NK-92 (cell line): ENCODE data around the gene EAPP.
"Not testable (repeated sequence)": the region's sequence is repeated elsewhere in the genome, so short reads cannot be mapped to it uniquely, and the experiment has no call there.

Experiments
- DNase-seq: peaks from one replicate; lab custom pipeline; 2025; ENCODE audit not compliant: unreplicated experiment; lab: John Stamatoyannopoulos, UW

EAPP gene

GRCh38 chr14:34539407-34540180 lies at the start of gene EAPP:
Gene EAPP, minus strand, starts transcription at chr14:34539701. Its CDS starts 73 bp downstream, at chr14:34539628.
- DNase-seq: no peak

- DNase-seq: no peak
Measured at GRCh38 chr14:34583525-34583924, 44.0 kb upstream of the EAPP start.

GRCh38 chr14:34582117-34582680 lies 42.7 kb upstream of the EAPP start:
- no peak for DNase-seq

- DNase-seq: no peak
Measured at GRCh38 chr14:34580381-34580780, 40.9 kb upstream of the EAPP start.

- DNase-seq: no peak
Measured at GRCh38 chr14:34571771-34572170, 32.3 kb upstream of the EAPP start.

- DNase-seq: no peak
Measured at GRCh38 chr14:34569750-34570149, 30.2 kb upstream of the EAPP start.

GRCh38 chr14:34568803-34569202 lies 29.3 kb upstream of the EAPP start:
- DNase-seq: no peak

- no peak for DNase-seq
Measured at GRCh38 chr14:34562776-34563150, 23.3 kb upstream of the EAPP start.

- not testable (repeated sequence) for DNase-seq
Measured at GRCh38 chr14:34562037-34562775, 22.7 kb upstream of the EAPP start.

- not testable (repeated sequence) for DNase-seq
Measured at GRCh38 chr14:34556498-34556829, 17.0 kb upstream of the EAPP start.

- DNase-seq: not testable (repeated sequence)
Measured at GRCh38 chr14:34555583-34556497, 16.3 kb upstream of the EAPP start.

- DNase-seq: no peak
Measured at GRCh38 chr14:34554540-34555250, 15.2 kb upstream of the EAPP start.

- not testable (repeated sequence) for DNase-seq
Measured at GRCh38 chr14:34549276-34549966, 9.9 kb upstream of the EAPP start.

GRCh38 chr14:34548472-34548981 lies 9.0 kb upstream of the EAPP start:
- no peak for DNase-seq

GRCh38 chr14:34547136-34547520 lies 7.6 kb upstream of the EAPP start:
- not testable (repeated sequence) for DNase-seq

- not testable (repeated sequence) for DNase-seq
Measured at GRCh38 chr14:34546272-34547135, 7.0 kb upstream of the EAPP start.

GRCh38 chr14:34540181-34541059 lies 919 bp upstream of the EAPP start:
- DNase-seq: not testable (repeated sequence)
